ENCODE measurements around the gene PTPRT. TPM values are rescaled to one million over a fixed set of nuclear protein-coding genes. Genes with fewer than 3 reads are reported as not detected.

PTPRT gene
- total RNA-seq, 2 donors from 2014 or later, result not detected

DNA sequence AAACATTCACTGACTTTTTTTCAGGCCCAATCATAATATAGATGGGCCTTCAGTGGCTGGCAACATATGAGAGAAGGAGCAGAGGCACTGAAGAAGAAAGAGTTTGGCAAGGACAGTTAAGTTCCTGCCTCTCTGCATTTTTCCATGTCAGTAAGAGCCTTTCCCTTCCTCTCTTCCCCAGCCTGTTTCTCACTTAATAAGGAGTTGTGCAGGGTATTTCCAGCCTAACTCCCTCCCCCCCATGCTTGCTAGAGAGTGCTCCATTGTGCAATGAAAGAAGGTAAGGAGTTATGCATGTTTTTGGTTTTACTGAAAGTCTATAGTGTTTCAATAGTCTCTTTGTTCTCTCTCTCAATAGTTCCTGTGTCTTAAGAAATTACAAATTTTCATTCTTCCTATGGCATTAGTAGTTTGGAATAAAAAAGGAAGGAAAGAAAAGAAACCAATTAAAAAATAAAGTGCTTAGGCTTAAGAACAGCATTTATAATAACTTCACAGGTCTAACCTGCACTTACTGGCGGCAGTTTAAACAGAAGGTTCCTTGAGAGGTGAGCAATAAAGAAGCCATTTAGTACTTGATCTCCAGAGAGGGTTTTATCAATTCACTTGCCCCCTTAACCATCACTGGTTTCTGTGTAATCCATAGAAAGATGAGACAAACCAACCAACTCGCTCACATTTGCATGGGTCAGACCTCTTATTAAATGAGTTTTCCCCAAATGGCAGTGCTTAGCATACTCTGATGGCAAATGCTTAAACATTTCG is 251.1 kb downstream of the PTPRT start:
- Histone ChIP-seq H3K27ac (no peak overlapping the region), H3K4me1 (ENCODE audit: control insufficient read depth in 1 of 2, low read depth in 2 of 2) (no peaks in the 10 kb centered on the region), H3K4me3 (no peak overlapping the region), H3K9me3 (no peaks in the 10 kb centered on the region), H3K27me3 (replicated peaks; ENCODE audit: insufficient read depth) (no peaks in the 10 kb centered on the region), H3K36me3 (no peaks in the 10 kb centered on the region)
- DNase-seq (ENCODE audit: low spot score), result no peak
- TF ChIP-seq, protein P1, sequence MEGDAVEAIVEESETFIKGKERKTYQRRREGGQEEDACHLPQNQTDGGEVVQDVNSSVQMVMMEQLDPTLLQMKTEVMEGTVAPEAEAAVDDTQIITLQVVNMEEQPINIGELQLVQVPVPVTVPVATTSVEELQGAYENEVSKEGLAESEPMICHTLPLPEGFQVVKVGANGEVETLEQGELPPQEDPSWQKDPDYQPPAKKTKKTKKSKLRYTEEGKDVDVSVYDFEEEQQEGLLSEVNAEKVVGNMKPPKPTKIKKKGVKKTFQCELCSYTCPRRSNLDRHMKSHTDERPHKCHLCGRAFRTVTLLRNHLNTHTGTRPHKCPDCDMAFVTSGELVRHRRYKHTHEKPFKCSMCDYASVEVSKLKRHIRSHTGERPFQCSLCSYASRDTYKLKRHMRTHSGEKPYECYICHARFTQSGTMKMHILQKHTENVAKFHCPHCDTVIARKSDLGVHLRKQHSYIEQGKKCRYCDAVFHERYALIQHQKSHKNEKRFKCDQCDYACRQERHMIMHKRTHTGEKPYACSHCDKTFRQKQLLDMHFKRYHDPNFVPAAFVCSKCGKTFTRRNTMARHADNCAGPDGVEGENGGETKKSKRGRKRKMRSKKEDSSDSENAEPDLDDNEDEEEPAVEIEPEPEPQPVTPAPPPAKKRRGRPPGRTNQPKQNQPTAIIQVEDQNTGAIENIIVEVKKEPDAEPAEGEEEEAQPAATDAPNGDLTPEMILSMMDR (IDR thresholded peaks at IDR 0.05), result no peak
- no peak for ATAC-seq (ENCODE audit: insufficient number of reproducible peaks, low FRiP score, low read depth)

GRCh38 chr20:42936482-42936881 is 253.2 kb downstream of the PTPRT start:
- Histone ChIP-seq H3K36me3 (no peaks in the 10 kb centered on the region), H3K4me1 (ENCODE audit: control insufficient read depth in 1 of 2, low read depth in 2 of 2) (no peaks in the 10 kb centered on the region), H3K9me3 (no peaks in the 10 kb centered on the region), H3K27me3 (replicated peaks; ENCODE audit: insufficient read depth) (no peaks in the 10 kb centered on the region), H3K4me3 (no peak overlapping the region), H3K27ac (no peak overlapping the region)
- DNase-seq (ENCODE audit: low spot score) (no peak), ATAC-seq (ENCODE audit: insufficient number of reproducible peaks, low FRiP score, low read depth) (no peak)
- TF ChIP-seq, protein P1 (IDR thresholded peaks at IDR 0.05), result no peak

DNA sequence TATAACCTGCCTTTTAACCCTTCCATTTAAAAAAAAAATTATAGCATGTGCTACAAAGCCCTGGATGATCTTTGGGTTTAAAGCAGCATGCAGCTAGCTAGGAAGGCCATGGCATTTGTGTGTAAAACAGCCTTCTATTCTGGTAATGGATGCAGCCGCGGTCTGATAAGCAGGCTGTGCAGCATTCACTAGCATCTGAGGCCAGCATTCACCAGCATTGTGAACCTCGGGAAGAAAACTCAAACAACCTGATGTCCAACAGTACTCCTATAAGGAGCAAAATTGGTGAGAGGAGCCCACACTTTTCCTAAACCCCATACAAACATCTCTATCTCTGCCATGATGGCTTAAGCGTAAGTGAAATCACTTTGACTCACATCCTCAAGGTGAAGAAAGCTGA is 265.5 kb downstream of the PTPRT start:
- no peaks in the 10 kb centered on the region for H3K4me1 ChIP-seq (ENCODE audit: control insufficient read depth in 1 of 2, low read depth in 2 of 2)
- TF ChIP-seq, protein P1 (IDR thresholded peaks at IDR 0.05), result no peak
- no peak overlapping the region for H3K27ac ChIP-seq
- H3K9me3 ChIP-seq, result no peaks in the 10 kb centered on the region
- no peaks in the 10 kb centered on the region for H3K36me3 ChIP-seq
- ATAC-seq (ENCODE audit: insufficient number of reproducible peaks, low FRiP score, low read depth) (no peak), DNase-seq (ENCODE audit: low spot score) (no peak)
- H3K4me3 ChIP-seq, result no peak overlapping the region
- no peaks in the 10 kb centered on the region for H3K27me3 ChIP-seq (replicated peaks; ENCODE audit: insufficient read depth)

GRCh38 chr20:42923348-42923918 is 266.3 kb downstream of the PTPRT start:
- no peak for ATAC-seq (ENCODE audit: insufficient number of reproducible peaks, low FRiP score, low read depth)
- TF ChIP-seq, protein P1 (IDR thresholded peaks at IDR 0.05), result no peak
- H3K9me3 ChIP-seq, result no peaks in the 10 kb centered on the region

DNA sequence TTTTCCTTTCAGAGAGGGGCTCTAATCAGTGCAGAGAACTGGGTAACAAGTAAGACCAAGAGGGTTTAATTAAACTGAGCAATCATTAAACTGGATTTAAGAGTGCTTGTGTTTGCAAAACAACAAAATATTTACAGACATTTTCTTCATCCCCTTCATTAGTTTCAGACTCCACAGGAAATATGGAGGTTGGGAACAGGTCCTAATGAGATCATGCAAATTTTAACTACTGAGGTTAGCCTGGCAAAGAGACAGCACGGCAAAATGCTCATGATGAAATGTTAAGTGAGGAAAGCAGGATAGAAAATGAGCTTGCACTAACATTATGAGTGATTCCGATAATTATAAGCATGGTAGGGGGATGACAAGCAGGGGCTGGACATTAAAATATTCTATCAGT is 268.9 kb downstream of the PTPRT start:
- TF ChIP-seq, protein P1 (IDR thresholded peaks at IDR 0.05), result no peak
- no peak for ATAC-seq (ENCODE audit: insufficient number of reproducible peaks, low FRiP score, low read depth)

More at GRCh38 chr20:42923348-42923918, 266.3 kb downstream of the PTPRT start:
- no peak overlapping the region for H3K4me3 ChIP-seq
- no peaks in the 10 kb centered on the region for H3K36me3 ChIP-seq
- no peaks in the 10 kb centered on the region for H3K4me1 ChIP-seq (ENCODE audit: control insufficient read depth in 1 of 2, low read depth in 2 of 2)
- no peaks in the 10 kb centered on the region for H3K27me3 ChIP-seq (replicated peaks; ENCODE audit: insufficient read depth)
- no peak for DNase-seq (ENCODE audit: low spot score)
- no peak overlapping the region for H3K27ac ChIP-seq

More for the DNA sequence above, 268.9 kb downstream of the PTPRT start:
- Histone ChIP-seq H3K4me3 (no peak overlapping the region), H3K4me1 (ENCODE audit: control insufficient read depth in 1 of 2, low read depth in 2 of 2) (no peaks in the 10 kb centered on the region), H3K36me3 (no peaks in the 10 kb centered on the region), H3K27me3 (replicated peaks; ENCODE audit: insufficient read depth) (no peaks in the 10 kb centered on the region), H3K9me3 (no peaks in the 10 kb centered on the region), H3K27ac (no peak overlapping the region)
- no peak for DNase-seq (ENCODE audit: low spot score)
